DOHH2 (cell line): ENCODE measurements around the gene TRIM68.

Experiments
- EZH2phosphoT487 ChIP-seq: fragments of 200-600 bp; sonication (generic); IDR thresholded peaks from 2 replicates; pipeline ENCODE4 v1.6.1; 2017; ENCODE audit warnings: borderline replicate concordance, mild to moderate bottlenecking, antibody characterized with exemption, low read length, moderate library complexity, mixed read lengths
- TF ChIP-seq, protein P1 (sequence below): fragments of 200-600 bp; sonication (generic); IDR thresholded peaks from one replicate; pipeline ENCODE4 v1.5.1; 2014; ENCODE audit warnings: antibody characterized with exemption, mild to moderate bottlenecking, low read depth, low read length; ENCODE audit not compliant: poor library complexity, severe bottlenecking

DNA sequence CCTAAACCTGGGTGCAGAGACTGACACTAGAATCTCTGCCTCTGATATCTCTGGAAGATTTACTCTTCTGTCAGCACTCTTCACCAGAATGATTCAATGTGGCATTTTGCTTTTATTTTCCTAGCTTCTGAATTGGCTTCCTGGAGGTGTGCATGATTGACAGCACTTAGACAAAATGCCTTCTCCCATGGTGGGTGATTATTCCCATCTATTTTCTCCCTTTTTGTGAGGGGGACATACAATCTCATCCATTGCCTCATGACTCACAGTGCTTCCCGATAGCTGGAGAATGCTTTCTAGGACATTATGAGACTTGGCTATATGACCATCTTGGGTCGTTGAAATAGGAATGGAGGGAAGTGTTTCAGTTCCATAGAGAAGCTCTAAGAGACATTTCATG is 4.0 kb upstream of the TRIM68 start:
- TF ChIP-seq EZH2phosphoT487, result no peak
- TF ChIP-seq, protein P1, sequence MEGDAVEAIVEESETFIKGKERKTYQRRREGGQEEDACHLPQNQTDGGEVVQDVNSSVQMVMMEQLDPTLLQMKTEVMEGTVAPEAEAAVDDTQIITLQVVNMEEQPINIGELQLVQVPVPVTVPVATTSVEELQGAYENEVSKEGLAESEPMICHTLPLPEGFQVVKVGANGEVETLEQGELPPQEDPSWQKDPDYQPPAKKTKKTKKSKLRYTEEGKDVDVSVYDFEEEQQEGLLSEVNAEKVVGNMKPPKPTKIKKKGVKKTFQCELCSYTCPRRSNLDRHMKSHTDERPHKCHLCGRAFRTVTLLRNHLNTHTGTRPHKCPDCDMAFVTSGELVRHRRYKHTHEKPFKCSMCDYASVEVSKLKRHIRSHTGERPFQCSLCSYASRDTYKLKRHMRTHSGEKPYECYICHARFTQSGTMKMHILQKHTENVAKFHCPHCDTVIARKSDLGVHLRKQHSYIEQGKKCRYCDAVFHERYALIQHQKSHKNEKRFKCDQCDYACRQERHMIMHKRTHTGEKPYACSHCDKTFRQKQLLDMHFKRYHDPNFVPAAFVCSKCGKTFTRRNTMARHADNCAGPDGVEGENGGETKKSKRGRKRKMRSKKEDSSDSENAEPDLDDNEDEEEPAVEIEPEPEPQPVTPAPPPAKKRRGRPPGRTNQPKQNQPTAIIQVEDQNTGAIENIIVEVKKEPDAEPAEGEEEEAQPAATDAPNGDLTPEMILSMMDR, result no peak
